HepG2 (cell line): ENCODE results near the gene ACADSB. TPM values are rescaled to one million over a fixed set of nuclear protein-coding genes. Genes with fewer than 3 reads are reported as not detected.

Source experiments
- ADNP ChIP-seq: sonication (generic); formaldehyde crosslinking; IDR thresholded peaks from 2 replicates; pipeline ENCODE4 v1.4.0; 2020; ENCODE audit warnings: missing genetic modification reagents
- ATF6 ChIP-seq: sonication (generic); formaldehyde crosslinking; conservative IDR thresholded peaks from 2 replicates; pipeline ENCODE4 v1.4.0; 2020; ENCODE audit warnings: missing genetic modification reagents
- EZH2 ChIP-seq: conservative IDR thresholded peaks from 2 replicates; pipeline ENCODE4 v1.6.1; 2012; ENCODE audit warnings: mild to moderate bottlenecking, low read depth, low read length, moderate library complexity
- GMEB1 ChIP-seq: sonication (generic); formaldehyde crosslinking; IDR thresholded peaks from 2 replicates; pipeline ENCODE4 v1.5.1; 2020; ENCODE audit warnings: missing genetic modification reagents, mild to moderate bottlenecking, borderline replicate concordance
- KLF16 ChIP-seq, 2 experiments: sonication (generic) in 1 of 2; formaldehyde crosslinking in 1 of 2; IDR thresholded peaks; 2 replicates each; pipeline versions ENCODE4 v1.6.1 to v1.8.0; 2016 to 2023; ENCODE audit warnings: missing genetic modification reagents in 2 of 2, missing compliant biosample characterization in 1 of 2
- MBNL3 ChIP-seq: fragments of 250-450 bp; sonication (Bioruptor Pico); conservative IDR thresholded peaks from 2 replicates; pipeline ENCODE4 v1.8.0; 2022; ENCODE audit warnings: mild to moderate bottlenecking, inconsistent platforms
- ONECUT2 ChIP-seq: sonication (generic); formaldehyde crosslinking; IDR thresholded peaks from 2 replicates; pipeline ENCODE4 v1.4.0; 2020; ENCODE audit warnings: missing genetic modification reagents
- SALL1 ChIP-seq: sonication (generic); formaldehyde crosslinking; IDR thresholded peaks from 2 replicates; pipeline ENCODE4 v1.8.0; 2022; ENCODE audit warnings: mild to moderate bottlenecking, missing genetic modification reagents
- TEF ChIP-seq: sonication (generic); formaldehyde crosslinking; IDR thresholded peaks from 2 replicates; pipeline ENCODE4 v1.5.0; 2020; ENCODE audit warnings: missing genetic modification reagents
- ZFP36L2 ChIP-seq: sonication (generic); formaldehyde crosslinking; IDR thresholded peaks from 2 replicates; pipeline ENCODE4 v1.4.0; 2020; ENCODE audit warnings: missing genetic modification reagents
- ZFP91 ChIP-seq: sonication (generic); formaldehyde crosslinking; IDR thresholded peaks from 2 replicates; pipeline ENCODE4 v1.9.0; 2022; ENCODE audit warnings: missing genetic modification reagents, mild to moderate bottlenecking, borderline replicate concordance
- ZMYM2 ChIP-seq: sonication (generic); formaldehyde crosslinking; IDR thresholded peaks from 2 replicates; pipeline ENCODE4 v1.8.0; 2022; ENCODE audit warnings: mild to moderate bottlenecking, missing genetic modification reagents
- ZNF280B ChIP-seq: sonication (generic); formaldehyde crosslinking; IDR thresholded peaks from 2 replicates; pipeline ENCODE4 v1.5.0; 2020; ENCODE audit warnings: missing genetic modification reagents, mild to moderate bottlenecking, borderline replicate concordance
- ZNF350 ChIP-seq: sonication (generic); formaldehyde crosslinking; IDR thresholded peaks from 2 replicates; pipeline ENCODE4 v1.4.0; 2020; ENCODE audit warnings: mild to moderate bottlenecking, low read depth, missing genetic modification reagents, borderline replicate concordance
- ZNF549 ChIP-seq: sonication (generic); formaldehyde crosslinking; IDR thresholded peaks from 2 replicates; pipeline ENCODE4 v1.5.0; 2020; ENCODE audit warnings: missing genetic modification reagents
- ZNF615 ChIP-seq: sonication (generic); formaldehyde crosslinking; IDR thresholded peaks from 2 replicates; pipeline ENCODE4 v1.5.0; 2020; ENCODE audit warnings: mild to moderate bottlenecking, missing genetic modification reagents, borderline replicate concordance
- ZNF704 ChIP-seq: sonication (generic); formaldehyde crosslinking; IDR thresholded peaks from 2 replicates; pipeline ENCODE4 v1.8.1; 2023; ENCODE audit warnings: mild to moderate bottlenecking, inconsistent platforms, moderate library complexity, missing genetic modification reagents, borderline replicate concordance
- ZNF782 ChIP-seq: sonication (generic); formaldehyde crosslinking; IDR thresholded peaks from 2 replicates; pipeline ENCODE4 v1.4.0; 2020; ENCODE audit warnings: missing genetic modification reagents, mild to moderate bottlenecking, borderline replicate concordance
- ZSCAN9 ChIP-seq: IDR thresholded peaks from 2 replicates; pipeline ENCODE4 v1.6.1; 2016; ENCODE audit warnings: borderline replicate concordance
- polyA plus RNA-seq, 8 experiments: library from polyadenylated mRNA; depleted of rRNA in 3 of 8; stranded (reverse) in 7 of 8; unstranded in 1 of 8; fragments of >200 nt; fragmentation: Illumina TruSeq in 4 of 8; extraction: Trizol in 4 of 8; gene quantifications; 2 replicates each; pipeline versions ENCODE4 v1.2.1 to v1.2.3, GENCODE V29; 2011 to 2016; ENCODE audit warnings: low read depth in 4 of 8, missing spikeins in 1 of 8, mixed read lengths in 1 of 8; ENCODE audit not compliant: insufficient read depth in 1 of 8
- total RNA-seq, 5 experiments: library from RNA; depleted of rRNA; stranded (reverse); fragments of >200 nt; fragmentation: Illumina TruSeq; extraction: Trizol; gene quantifications; 2 replicates each; pipeline ENCODE4 v1.2.3, GENCODE V29; 2016; ENCODE audit warnings: low read depth in 1 of 5

Gene ACADSB
- total and polyA plus RNA-seq, 2 of the 13 experiments (the other 11 are each of a cell fraction or from before 2014, with no cell fraction given) = 80.0 to 87.6 TPM

GRCh38 chr10:122980209-122981065 is 28.4 kb upstream of the ACADSB start, which contains the start of gene PSTK (continued):
- TF ChIP-seq ZNF782 (CRISPR knock-in tag) (peak; percentile 62; the same call in 1 of the 2 replicates), ZSCAN9 (no peak; the same call in 1 of the 2 replicates), MBNL3 (CRISPR knock-in tag) (no peak), ZNF549 (no peak), GMEB1 (CRISPR knock-in tag) (peak; percentile 85), ZNF350 (peak; percentile 51; the same call in 1 of the 2 replicates), ADNP (CRISPR knock-in tag) (no peak), ZNF615 (CRISPR knock-in tag) (no peak), SALL1 (CRISPR knock-in tag) (peak; percentile 86), ONECUT2 (CRISPR knock-in tag) (peak; percentile 52; the same call in 1 of the 2 replicates), EZH2 (no peak), ZMYM2 (0 out of 2 replicates have a peak, but pooled peaks have one; percentile 20), TEF (CRISPR knock-in tag) (no peak), ATF6 (CRISPR knock-in tag) (no peak), ZNF704 (0 out of 2 replicates have a peak, but pooled peaks have one; percentile 84), KLF16 (CRISPR knock-in tag; IDR thresholded peaks at IDR 0.05) (no peak; a peak in 2 of 4 replicates), ZFP91 (CRISPR knock-in tag) (peak; percentile 86), ZFP36L2 (no peak), ZNF280B (peak; percentile 69; the same call in 1 of the 2 replicates)
